HepG2 (cell line): ENCODE measurements around the gene KRTAP10-6. TPM values are rescaled to one million over a fixed set of nuclear protein-coding genes. Genes with fewer than 3 reads are reported as not detected.

ENCODE experiments used
- ATAC-seq: fragments of 200-7000 bp; cut with Tn5 transposase; 3 replicates; pipeline ENCODE4 v1.9.1; 2020; ENCODE audit warnings: mild to moderate bottlenecking, moderate library complexity
- BruUV-seq: library from RNA; stranded (reverse); fragments of 400-500 nt; replicated peaks from 2 replicates; lab custom pipeline; 2021; lab: Mats Ljungman, UMichigan
- CTCF ChIA-PET: fragments of 300-600 bp; formaldehyde crosslinking; extraction: SDS; loops from one replicate; lab custom pipeline; 2021; ENCODE audit warnings: low total read pairs, inconsistent platforms, low intra/inter-chr PET ratio; lab: Yijun Ruan, JAX
- POLR2A ChIA-PET: fragments of 350-600 bp; sonication (Branson Sonifier 250); formaldehyde crosslinking; loops from one replicate; lab custom pipeline; 2020; ENCODE audit warnings: antibody characterized with exemption, inconsistent platforms; lab: Yijun Ruan, JAX
- DNase-seq: peaks from one replicate; pipeline ENCODE4 v3.0.0-alpha.2; 2015; ENCODE audit warnings: low spot score
- FAIRE-seq: peaks from 3 replicates; lab custom pipeline; 2011; peaks lifted over from hg19 to GRCh38; lab: Jason Lieb, UNC
- H2AFZ ChIP-seq: one replicate; pipeline ENCODE4 v1.6.1; 2011; ENCODE audit warnings: low read length, inconsistent platforms
- H3K27ac ChIP-seq: fragments of 300-600 bp; 3 replicates; pipeline ENCODE4 v1.8.0; 2011; ENCODE audit warnings: mixed run types, mild to moderate bottlenecking, mixed read lengths, low read length, inconsistent platforms; ENCODE audit not compliant: insufficient read depth; ENCODE audit errors: extremely low read length
- H3K27me3 ChIP-seq, 2 experiments: fragments of 200-600 bp in 1 of 2; 2 replicates in 1 of 2; 3 replicates in 1 of 2; pipeline versions ENCODE4 v1.6.0 to v1.8.0; 2011; ENCODE audit warnings: low read length in 2 of 2, mild to moderate bottlenecking in 2 of 2, moderate library complexity in 2 of 2, inconsistent platforms in 1 of 2; ENCODE audit not compliant: insufficient read depth in 2 of 2, control insufficient read depth in 1 of 2
- H3K36me3 ChIP-seq, 2 experiments: fragments of 200-600 bp in 1 of 2; replicated peaks in 1 of 2; 2 replicates in 1 of 2; 3 replicates in 1 of 2; pipeline versions ENCODE4 v1.5.1 to v1.8.0; 2011; ENCODE audit warnings: low read length in 2 of 2, inconsistent platforms in 1 of 2; ENCODE audit not compliant: insufficient read depth in 2 of 2, control insufficient read depth in 1 of 2
- H3K4me1 ChIP-seq: 2 replicates; pipeline ENCODE4 v1.5.1; 2012; ENCODE audit warnings: low read length, inconsistent platforms; ENCODE audit not compliant: insufficient read depth
- H3K4me2 ChIP-seq: 2 replicates; pipeline ENCODE4 v1.6.0; 2011; ENCODE audit warnings: low read depth, low read length, inconsistent platforms
- H3K4me3 ChIP-seq, 3 experiments: fragments of 200-600 bp in 1 of 3; sonication (generic), shearing (Covaris generic) in 1 of 3; replicated peaks in 1 of 3; 2 replicates each; pipeline ENCODE4 v1.5.1; 2011 to 2016; ENCODE audit warnings: low read length in 3 of 3, inconsistent platforms in 2 of 3, low read depth in 2 of 3, mild to moderate bottlenecking in 2 of 3, control low read depth in 1 of 3, mixed read lengths in 1 of 3; ENCODE audit not compliant: insufficient read depth in 1 of 3
- H3K79me2 ChIP-seq: one replicate; pipeline ENCODE4 v1.6.1; 2011; ENCODE audit warnings: low read length, inconsistent platforms; ENCODE audit not compliant: insufficient read depth
- H3K9ac ChIP-seq: 2 replicates; pipeline ENCODE4 v1.6.0; 2011; ENCODE audit warnings: mild to moderate bottlenecking, low read depth, low read length, inconsistent platforms; ENCODE audit not compliant: insufficient read depth
- H3K9me3 ChIP-seq: 2 replicates; pipeline ENCODE4 v1.5.1; 2012; ENCODE audit warnings: mild to moderate bottlenecking, low read length
- H4K20me1 ChIP-seq: 2 replicates; pipeline ENCODE4 v1.6.0; 2011; ENCODE audit warnings: inconsistent platforms, mild to moderate bottlenecking, low read length, moderate library complexity; ENCODE audit not compliant: insufficient read depth
- ATM ChIP-seq: fragments of 450-650 bp; IDR thresholded peaks from 2 replicates; pipeline ENCODE4 v1.7.1; 2017; ENCODE audit warnings: mild to moderate bottlenecking, borderline replicate concordance
- CBX1 ChIP-seq: IDR thresholded peaks from one replicate; pipeline ENCODE4 v1.6.1; 2016; ENCODE audit warnings: antibody characterized with exemption, low read depth
- JUNB ChIP-seq: sonication (generic); formaldehyde crosslinking; IDR thresholded peaks from 2 replicates; pipeline ENCODE4 v1.8.0; 2022; ENCODE audit warnings: missing genetic modification reagents, mild to moderate bottlenecking, borderline replicate concordance
- MBD4 ChIP-seq: IDR thresholded peaks from 2 replicates; pipeline ENCODE4 v1.6.1; 2012; ENCODE audit warnings: low read length, inconsistent platforms, borderline replicate concordance
- MYPOP ChIP-seq: sonication (generic); formaldehyde crosslinking; IDR thresholded peaks from 2 replicates; pipeline ENCODE4 v1.8.1; 2023; ENCODE audit warnings: mild to moderate bottlenecking, moderate library complexity, missing genetic modification reagents
- NFYC ChIP-seq: IDR thresholded peaks from 2 replicates; pipeline ENCODE4 v1.6.1; 2016; ENCODE audit warnings: missing genetic modification reagents, missing compliant biosample characterization
- RFX3 ChIP-seq: IDR thresholded peaks from 2 replicates; pipeline ENCODE4 v1.6.1; 2016; ENCODE audit warnings: missing biosample characterization, missing genetic modification reagents
- SRF ChIP-seq: IDR thresholded peaks from 2 replicates; pipeline ENCODE4 v1.6.1; 2011; ENCODE audit warnings: mild to moderate bottlenecking, low read depth, low read length, moderate library complexity
- TP53 ChIP-seq: sonication (generic); formaldehyde crosslinking; conservative IDR thresholded peaks from 2 replicates; pipeline ENCODE4 v1.4.0; 2020; ENCODE audit warnings: missing genetic modification reagents
- XBP1 ChIP-seq: sonication (generic); formaldehyde crosslinking; IDR thresholded peaks from 2 replicates; pipeline ENCODE4 v1.5.0; 2020; ENCODE audit warnings: missing genetic modification reagents
- ZBTB1 ChIP-seq: sonication (generic); formaldehyde crosslinking; IDR thresholded peaks from 2 replicates; pipeline ENCODE4 v1.4.0; 2020; ENCODE audit warnings: missing genetic modification reagents, borderline replicate concordance
- ZBTB43 ChIP-seq: sonication (generic); formaldehyde crosslinking; conservative IDR thresholded peaks from 2 replicates; pipeline ENCODE4 v1.4.0; 2020; ENCODE audit warnings: missing genetic modification reagents
- ZBTB44 ChIP-seq: sonication (generic); formaldehyde crosslinking; IDR thresholded peaks from 2 replicates; pipeline ENCODE4 v1.4.0; 2020; ENCODE audit warnings: missing genetic modification reagents
- ZNF33A ChIP-seq: sonication (generic); formaldehyde crosslinking; IDR thresholded peaks from 2 replicates; pipeline ENCODE4 v1.5.1; 2020; ENCODE audit warnings: missing genetic modification reagents, mild to moderate bottlenecking, moderate library complexity, borderline replicate concordance
- ZNF383 ChIP-seq: sonication (generic); formaldehyde crosslinking; IDR thresholded peaks from 2 replicates; pipeline ENCODE4 v1.4.0; 2020; ENCODE audit warnings: missing genetic modification reagents, mild to moderate bottlenecking, borderline replicate concordance
- ZNF558 ChIP-seq: sonication (generic); formaldehyde crosslinking; IDR thresholded peaks from 2 replicates; pipeline ENCODE4 v1.9.0; 2022; ENCODE audit warnings: mild to moderate bottlenecking, missing genetic modification reagents, borderline replicate concordance
- ZNF576 ChIP-seq: sonication (generic); formaldehyde crosslinking; IDR thresholded peaks from 2 replicates; pipeline ENCODE4 v1.4.0; 2020; ENCODE audit warnings: mild to moderate bottlenecking, missing genetic modification reagents
- ZNF83 ChIP-seq: sonication (generic); formaldehyde crosslinking; IDR thresholded peaks from 2 replicates; pipeline ENCODE4 v1.4.0; 2020; ENCODE audit warnings: missing genetic modification reagents, mild to moderate bottlenecking, borderline replicate concordance
- WGBS: methylation state at CpG from one replicate; pipeline ENCODE4 v1.1.6; 2017; ENCODE audit warnings: low lambda C conversion rate; 5-methylcytosine and 5-hydroxymethylcytosine counted together
- in situ Hi-C: cut with HindIII; loops from 2 replicates; pipeline ENCODE4 v1.10.0; 2017; ENCODE audit warnings: low pct_unique_long_range_greater_than_20kb; ENCODE audit not compliant: extremely low pct_ligation_motif_present
- intact Hi-C: fragments of 100-400 bp; cut with micrococcal nuclease; formaldehyde crosslinking; loops from one replicate; pipeline ENCODE4 v1.10.0; 2022; ENCODE audit not compliant: unreplicated experiment
- polyA plus RNA-seq, 8 experiments: library from polyadenylated mRNA; depleted of rRNA in 3 of 8; stranded (reverse) in 7 of 8; unstranded in 1 of 8; fragments of >200 nt; fragmentation: Illumina TruSeq in 4 of 8; extraction: Trizol in 4 of 8; gene quantifications; 2 replicates each; pipeline versions ENCODE4 v1.2.1 to v1.2.3, GENCODE V29; 2011 to 2016; ENCODE audit warnings: low read depth in 4 of 8, missing spikeins in 1 of 8, mixed read lengths in 1 of 8; ENCODE audit not compliant: insufficient read depth in 1 of 8
- total RNA-seq, 5 experiments: library from RNA; depleted of rRNA; stranded (reverse); fragments of >200 nt; fragmentation: Illumina TruSeq; extraction: Trizol; gene quantifications; 2 replicates each; pipeline ENCODE4 v1.2.3, GENCODE V29; 2016; ENCODE audit warnings: low read depth in 1 of 5
- TF ChIP-seq, protein P1 (sequence below): sonication (generic); formaldehyde crosslinking; IDR thresholded peaks from 2 replicates; pipeline ENCODE4 v1.4.0; 2020; ENCODE audit warnings: missing genetic modification reagents

The KRTAP10-6 gene
- total and polyA plus RNA-seq, 2 of the 13 experiments (the other 11 are each of a cell fraction or from before 2014, with no cell fraction given), result not detected

GRCh38 chr21:44595524-44595923, 3.2 kb upstream of the KRTAP10-6 start:
- Histone ChIP-seq H3K27me3 (peaks cover 0 to 1% of the 10 kb centered on the region in 2 experiments; a peak in 1 of 5 replicates), H3K9ac (no peak overlapping the region), H3K27ac (no peak overlapping the region), H3K9me3 (no peaks in the 10 kb centered on the region), H3K4me3 (no peak overlapping the region), H2AFZ (no peak overlapping the region), H3K4me2 (no peak overlapping the region), H3K4me1 (peaks cover 43% of the 10 kb centered on the region), H4K20me1 (no peaks in the 10 kb centered on the region), H3K79me2 (no peaks in the 10 kb centered on the region), H3K36me3 (no peaks in the 10 kb centered on the region)
- in situ Hi-C loops (no loop called here), intact Hi-C loops (no loop called here)
- WGBS, result 93% methylated on average over 6 of the region's 6 CpGs
- ChIA-PET POLR2A (no interaction called here), CTCF (no interaction called here)
- no TSS peak for BruUV-seq
- ATAC-seq (no peak), DNase-seq (no peak), FAIRE-seq (no peak)
- no peak for TF ChIP-seq MYPOP
- TF ChIP-seq ZBTB1 (CRISPR knock-in tag), result no peak
- TF ChIP-seq CBX1, result no peak
- no peak for TF ChIP-seq JUNB (CRISPR knock-in tag)
- no peak for TF ChIP-seq ZNF383 (CRISPR knock-in tag)
- no peak for TF ChIP-seq MBD4
- no peak for TF ChIP-seq ZNF33A (CRISPR knock-in tag)
- TF ChIP-seq ZNF558, result no peak
- TF ChIP-seq NFYC (CRISPR knock-in tag), result no peak
- no peak for TF ChIP-seq ATM
- TF ChIP-seq RFX3 (CRISPR knock-in tag), result no peak
- TF ChIP-seq XBP1, result no peak
- no peak for TF ChIP-seq ZBTB44 (CRISPR knock-in tag)
- no peak for TF ChIP-seq ZNF83
- no peak for TF ChIP-seq TP53
- TF ChIP-seq, protein P1, sequence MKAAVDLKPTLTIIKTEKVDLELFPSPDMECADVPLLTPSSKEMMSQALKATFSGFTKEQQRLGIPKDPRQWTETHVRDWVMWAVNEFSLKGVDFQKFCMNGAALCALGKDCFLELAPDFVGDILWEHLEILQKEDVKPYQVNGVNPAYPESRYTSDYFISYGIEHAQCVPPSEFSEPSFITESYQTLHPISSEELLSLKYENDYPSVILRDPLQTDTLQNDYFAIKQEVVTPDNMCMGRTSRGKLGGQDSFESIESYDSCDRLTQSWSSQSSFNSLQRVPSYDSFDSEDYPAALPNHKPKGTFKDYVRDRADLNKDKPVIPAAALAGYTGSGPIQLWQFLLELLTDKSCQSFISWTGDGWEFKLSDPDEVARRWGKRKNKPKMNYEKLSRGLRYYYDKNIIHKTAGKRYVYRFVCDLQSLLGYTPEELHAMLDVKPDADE, result no peak
- no peak for TF ChIP-seq ZNF576 (CRISPR knock-in tag)
- no peak for TF ChIP-seq SRF
- no peak for TF ChIP-seq ZBTB43 (CRISPR knock-in tag)
